NCI-H1417 (cell line): ENCODE data around the gene POU2F1.
A peak's percentile ranks its signal among the peaks of the same experiment; 100 is the strongest.
"Not testable (repeated sequence)": the region's sequence is repeated elsewhere in the genome, so short reads cannot be mapped to it uniquely, and the experiment has no call there.

Source experiments
- DNase-seq, 3 experiments: peaks; one replicate each; lab custom pipeline; 2025; lab: John Stamatoyannopoulos, UW

Gene POU2F1

DNA sequence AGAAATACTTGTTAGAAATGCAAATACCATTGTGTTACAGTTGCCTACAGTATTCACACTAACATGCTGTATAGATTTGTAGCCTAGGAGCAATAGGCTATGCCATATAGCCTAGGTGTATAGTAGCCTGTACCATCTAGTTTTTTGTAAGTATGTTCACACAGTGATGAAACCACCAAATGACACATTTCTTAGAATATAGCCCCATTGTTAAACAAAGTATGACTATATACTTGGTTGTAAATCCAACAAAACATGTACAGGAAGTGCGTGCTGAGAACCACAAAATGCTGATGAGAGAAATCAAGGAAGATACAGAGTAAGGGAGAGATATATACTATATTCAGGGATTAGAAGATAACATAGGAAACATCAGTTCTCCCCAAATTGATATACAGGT lies 92.2 kb downstream of the POU2F1 start:
- DNase-seq = no peak

DNA sequence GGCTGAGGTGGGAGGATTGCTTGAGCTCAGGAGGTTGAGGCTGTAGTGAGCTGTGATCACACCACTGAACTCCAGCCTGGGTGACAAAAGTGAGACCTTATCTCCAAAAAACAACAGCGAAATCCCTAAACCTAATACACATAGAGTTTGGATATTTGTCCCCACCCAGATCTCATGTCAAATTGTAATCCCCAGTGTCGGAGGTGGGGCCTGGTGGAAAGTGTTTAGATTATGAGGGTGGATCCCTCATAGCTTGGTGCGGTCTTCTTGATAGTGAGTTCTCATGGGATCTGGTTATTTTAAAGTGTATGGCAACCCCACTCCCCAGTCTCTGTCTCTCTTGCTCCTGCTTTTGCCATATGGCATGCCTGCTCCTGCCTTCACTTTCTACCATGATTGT lies 94.0 kb downstream of the POU2F1 start:
- no peak for DNase-seq

DNA sequence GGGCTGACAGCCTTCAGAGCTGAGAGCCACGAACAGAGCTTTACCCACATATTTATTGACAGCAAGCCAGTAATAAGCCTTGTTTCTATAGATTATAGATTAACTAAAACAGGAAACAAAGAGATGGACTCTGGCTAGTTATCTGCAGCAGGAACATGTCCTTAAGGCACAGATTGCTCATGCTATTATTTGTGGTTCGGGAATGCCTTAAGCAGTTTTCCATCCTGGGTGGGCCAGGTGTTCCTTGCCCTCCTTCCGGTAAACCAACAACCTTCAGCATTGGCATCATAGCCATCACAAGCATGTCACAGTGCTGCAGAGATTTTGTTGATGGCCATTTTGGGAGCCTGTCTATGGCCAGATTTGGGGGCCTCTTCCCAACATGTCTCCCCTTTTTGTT lies 96.8 kb downstream of the POU2F1 start:
- no peak for DNase-seq

DNA sequence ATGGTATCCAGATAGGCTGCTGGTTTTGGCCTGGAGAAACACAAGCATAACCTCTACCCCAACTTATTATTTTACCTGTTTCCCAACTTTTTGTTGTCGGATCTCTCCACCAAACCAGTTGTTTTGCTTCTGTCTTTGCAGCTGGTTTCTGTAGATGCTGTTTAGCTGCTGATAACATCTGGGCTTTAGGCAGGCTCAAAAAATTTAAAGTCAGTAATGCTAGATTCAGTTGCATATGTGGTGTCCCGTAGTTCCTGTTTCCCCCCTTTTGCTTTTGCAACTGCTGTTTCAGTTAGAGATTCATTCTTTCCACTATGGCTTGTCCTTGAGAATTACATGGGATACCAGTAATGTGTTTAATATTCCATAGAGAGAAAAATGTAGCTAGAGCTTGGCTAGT lies 98.5 kb downstream of the POU2F1 start:
- DNase-seq = not testable (repeated sequence)

DNA sequence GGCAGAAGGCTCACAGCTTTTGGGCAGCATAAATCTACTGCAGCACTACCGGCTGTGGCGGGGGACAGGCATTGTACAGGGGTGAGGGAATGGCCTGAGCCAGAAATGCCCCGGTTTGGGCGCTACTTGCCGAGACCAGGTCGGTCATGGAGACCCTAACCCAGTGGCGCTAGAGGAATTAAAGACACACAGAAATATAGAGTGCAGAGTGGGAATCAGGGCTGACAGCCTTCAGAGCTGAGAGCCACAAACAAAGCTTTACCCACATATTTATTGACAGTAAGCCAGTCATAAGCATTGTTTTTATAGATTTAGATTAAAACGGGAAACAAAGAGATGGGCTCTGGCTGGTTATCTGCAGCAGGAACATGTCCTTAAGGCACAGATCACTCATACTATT lies 101.8 kb downstream of the POU2F1 start:
- DNase-seq = peak in 1 of 3 experiments; percentile 2

DNA sequence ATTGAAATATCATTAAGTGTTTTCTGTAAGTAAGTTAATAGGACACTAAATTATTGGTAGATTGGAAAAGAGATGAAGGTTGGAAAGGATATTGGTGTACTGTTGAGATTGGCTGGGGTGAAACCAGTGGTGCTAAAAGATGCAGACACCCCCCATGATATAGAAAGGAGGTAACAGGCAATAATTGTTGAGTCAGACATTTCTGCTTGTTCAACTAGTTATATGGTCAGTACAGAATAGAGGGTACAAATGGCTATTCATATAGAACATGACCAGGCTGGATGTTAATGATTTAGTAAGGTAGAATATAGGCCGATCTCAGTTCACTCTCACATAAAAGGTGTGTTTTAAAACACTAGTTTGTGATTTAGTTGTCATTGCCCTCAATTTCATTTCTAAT lies 104.5 kb downstream of the POU2F1 start:
- no peak for DNase-seq

DNA sequence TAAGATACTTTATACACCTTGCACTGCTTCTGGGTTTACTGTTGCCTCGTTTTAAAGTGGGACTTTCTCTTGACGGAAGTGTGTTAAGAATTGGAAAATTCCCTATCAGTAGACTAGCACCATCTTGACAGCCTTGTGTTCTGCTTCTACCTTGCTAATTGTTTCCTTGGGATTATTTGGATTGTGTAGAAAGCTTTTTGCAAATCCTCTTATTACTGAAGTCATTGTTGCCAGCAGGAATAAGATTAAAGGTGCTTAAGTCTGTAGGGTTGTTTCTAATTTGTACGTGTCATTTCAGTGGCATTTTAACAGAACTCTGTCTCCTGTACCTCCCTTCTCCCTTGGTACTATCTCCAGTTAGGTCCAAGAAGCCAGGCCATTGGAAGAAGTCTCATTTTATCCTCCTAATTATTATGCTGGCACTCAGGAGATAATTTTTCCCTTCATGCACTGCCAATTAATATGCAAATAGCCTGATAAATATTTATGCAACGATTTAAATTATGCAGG lies 107.7 kb downstream of the POU2F1 start:
- DNase-seq = no peak

DNA sequence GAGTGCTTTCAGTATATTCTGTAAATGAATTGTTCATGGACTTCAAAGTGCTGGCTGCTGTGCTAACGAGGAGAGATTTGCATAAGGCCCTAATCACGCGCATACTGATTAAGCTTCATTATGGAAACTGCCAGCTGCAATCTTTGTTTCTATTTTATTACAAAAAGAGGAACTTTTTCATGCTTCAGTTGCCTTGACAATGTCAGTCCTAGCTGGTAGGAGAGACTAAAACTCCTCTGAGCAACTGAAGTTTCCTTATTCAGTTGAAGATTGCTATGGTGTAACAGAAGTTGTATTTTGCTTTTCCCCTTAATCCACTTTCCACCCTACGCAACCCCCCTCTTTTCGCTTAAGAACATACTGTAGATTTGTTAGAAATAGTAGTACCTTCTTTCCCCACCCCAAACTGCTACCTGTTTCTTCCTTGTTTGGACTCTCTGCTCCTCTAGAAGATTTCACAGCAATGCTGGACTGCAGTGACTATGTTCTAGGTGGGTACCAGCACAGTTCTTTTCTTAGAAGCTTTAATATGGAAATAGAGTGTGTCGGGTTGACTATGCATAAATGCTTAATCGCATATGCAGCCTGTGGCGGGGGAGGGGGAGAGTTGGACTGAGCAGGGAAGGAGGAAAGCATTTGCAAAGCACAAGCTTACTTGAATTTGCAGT lies 108.3 kb downstream of the POU2F1 start:
- no peak for DNase-seq

DNA sequence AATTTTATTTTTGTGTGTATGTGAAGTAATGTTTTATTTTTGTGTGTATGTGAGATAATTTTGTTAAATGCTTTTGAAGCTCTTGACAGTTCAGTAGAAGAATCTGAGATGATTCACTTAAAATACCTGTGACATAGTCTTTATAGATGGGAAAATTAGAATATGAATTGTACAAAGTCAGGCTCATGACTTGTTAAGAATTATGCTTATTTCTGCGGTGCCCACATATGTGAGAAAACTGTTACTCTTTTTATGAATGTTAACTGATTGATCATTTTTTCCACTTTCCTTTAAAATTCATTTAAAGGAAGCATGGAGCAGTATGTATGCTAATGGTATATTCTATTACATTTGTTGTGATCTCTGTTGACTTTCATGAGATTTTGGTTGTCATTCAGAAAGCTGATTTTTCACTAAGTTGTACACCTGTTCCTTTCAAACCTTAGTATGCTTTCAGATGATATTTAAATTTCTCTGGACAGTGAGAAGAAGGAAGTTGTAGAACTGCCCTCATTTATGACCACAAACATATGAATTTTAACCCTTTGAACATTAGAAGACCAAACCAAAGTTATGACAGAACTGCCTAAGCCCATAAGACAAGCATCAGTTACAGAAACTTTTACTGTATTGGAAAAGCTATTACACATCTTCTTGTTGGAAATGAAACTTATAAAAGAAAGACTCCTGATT lies 110.1 kb downstream of the POU2F1 start:
- no peak for DNase-seq

DNA sequence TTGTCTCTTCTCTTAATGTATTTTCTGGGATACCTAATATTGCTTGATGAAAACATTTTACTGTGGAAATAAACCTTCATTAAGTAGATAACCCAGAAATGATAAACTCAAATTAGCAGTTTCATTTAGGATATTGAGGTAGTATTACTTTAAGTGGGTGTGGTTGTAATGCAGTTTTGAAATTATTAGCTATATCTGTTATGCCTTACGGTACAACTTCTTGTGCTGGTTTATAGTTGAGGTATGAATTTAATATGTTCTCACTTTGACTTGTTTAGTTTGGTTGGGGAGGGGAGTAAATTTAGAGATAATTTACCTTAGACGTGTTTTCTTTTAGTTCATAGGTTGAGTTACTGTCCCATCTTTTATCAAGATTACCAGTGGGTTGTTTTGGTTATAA lies 111.0 kb downstream of the POU2F1 start:
- DNase-seq = no peak

DNA sequence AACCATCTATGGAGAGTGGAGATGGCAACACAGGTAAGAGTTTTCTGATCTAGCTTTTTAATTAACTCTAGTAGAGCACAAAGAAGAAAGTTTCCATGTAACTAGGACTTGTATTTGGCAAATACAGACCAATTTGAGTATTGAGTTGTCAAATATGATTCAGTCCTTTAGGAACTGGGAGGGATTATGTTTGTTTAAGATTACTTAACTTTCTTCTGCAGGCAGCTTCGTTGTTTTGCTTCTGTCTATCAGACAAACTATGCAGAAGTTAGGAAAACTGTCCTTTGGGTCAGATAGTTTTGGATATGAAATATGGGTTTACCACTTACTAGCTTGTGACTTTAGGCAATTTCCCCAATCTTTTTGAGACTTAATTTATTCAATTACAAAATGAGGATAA lies 111.8 kb downstream of the POU2F1 start:
- DNase-seq = no peak

DNA sequence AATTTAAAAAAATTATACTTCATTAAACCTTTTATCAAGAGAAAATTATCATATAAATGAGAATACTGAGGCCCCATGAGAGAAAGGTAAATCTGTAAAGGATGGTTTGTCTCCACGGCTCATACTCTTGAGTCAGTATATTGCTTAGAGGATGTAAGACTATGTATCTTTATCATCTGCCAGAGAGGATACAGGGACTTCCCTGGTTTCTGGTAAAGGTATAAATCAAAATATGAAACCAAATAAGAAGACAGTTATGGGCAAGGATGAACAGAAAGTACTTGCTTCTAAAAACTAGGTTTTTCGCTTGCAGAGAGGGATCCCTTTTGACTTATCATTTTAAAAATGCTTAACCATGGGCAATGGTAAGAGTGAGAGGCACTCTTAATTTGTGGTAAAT lies 112.4 kb downstream of the POU2F1 start:
- DNase-seq = no peak

DNA sequence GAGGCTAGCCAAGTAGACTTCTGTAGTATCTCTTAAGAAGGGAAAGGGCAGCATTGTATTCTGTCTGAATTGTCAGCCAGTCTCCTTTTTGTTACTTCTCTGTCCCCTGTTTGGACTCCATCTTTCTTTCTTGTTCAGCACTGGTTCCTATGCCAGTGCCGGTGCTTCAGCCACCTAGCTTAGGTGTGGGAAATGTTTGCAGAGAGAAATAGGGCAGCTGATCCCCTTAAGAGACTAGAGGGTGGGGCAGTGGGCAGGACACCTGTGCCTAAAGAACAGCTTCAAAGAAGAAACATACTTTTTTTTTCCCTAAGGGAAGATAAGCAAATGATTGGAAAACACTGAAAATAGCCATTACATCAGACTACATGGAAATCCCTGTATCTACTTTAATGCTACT lies 113.0 kb downstream of the POU2F1 start:
- DNase-seq = no peak

DNA sequence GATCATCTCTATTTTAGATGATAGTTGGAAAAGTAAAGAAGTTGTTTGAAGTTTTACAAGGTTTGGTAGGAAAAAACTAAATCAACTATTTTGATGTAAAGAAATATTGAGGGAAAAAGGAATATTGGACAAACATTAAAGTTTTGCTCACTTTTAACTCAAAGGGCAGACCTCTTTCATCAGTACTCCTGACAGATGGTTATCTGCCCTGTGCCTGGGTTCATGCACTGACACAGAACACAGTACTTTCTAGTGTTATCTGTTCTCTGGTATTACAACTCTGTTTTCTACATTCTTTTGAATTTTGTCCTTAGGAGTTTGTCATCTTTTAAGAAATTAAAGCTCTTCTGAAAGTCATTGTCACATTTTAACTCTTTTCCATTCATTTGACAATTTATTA lies 118.7 kb downstream of the POU2F1 start:
- DNase-seq = no peak

DNA sequence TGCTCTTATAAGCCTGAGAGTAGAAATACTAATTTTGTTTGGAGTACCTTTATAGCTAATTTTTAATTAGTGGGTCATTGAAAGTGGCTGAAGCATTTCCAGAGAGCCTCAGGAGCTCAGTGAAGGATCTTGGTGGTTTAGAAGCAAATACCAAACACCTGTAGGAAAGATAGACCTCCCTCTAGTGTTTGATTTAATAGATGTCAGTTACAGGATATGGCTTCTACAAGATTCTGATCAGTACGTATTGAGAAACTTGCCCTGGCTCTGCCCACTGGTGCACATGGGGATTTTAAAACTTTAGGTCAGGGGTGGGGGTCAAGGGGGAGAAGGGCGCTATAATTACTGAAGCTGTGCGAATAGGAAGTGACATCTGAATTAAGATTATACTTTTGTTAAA lies 122.2 kb downstream of the POU2F1 start:
- peak in 1 of 3 experiments; percentile 38 for DNase-seq

DNA sequence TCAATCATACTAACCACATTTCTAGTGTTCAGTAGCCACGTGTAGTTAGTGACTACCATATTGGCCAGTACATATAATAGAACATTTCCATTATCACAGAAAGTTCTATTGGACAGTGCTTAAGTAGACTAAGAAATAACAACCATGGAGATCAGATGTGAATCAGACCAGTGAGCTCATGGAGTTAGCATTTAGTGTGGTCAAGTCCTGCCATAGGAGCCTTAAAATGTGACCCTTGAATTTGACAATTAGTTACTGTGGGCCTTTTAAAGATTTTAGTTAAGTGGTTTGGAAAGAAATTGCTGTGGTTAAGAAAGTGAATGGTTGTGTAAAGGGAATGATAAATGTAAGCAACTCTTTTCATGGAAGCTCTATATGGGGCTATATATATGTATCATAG lies 123.4 kb downstream of the POU2F1 start:
- DNase-seq = no peak

DNA sequence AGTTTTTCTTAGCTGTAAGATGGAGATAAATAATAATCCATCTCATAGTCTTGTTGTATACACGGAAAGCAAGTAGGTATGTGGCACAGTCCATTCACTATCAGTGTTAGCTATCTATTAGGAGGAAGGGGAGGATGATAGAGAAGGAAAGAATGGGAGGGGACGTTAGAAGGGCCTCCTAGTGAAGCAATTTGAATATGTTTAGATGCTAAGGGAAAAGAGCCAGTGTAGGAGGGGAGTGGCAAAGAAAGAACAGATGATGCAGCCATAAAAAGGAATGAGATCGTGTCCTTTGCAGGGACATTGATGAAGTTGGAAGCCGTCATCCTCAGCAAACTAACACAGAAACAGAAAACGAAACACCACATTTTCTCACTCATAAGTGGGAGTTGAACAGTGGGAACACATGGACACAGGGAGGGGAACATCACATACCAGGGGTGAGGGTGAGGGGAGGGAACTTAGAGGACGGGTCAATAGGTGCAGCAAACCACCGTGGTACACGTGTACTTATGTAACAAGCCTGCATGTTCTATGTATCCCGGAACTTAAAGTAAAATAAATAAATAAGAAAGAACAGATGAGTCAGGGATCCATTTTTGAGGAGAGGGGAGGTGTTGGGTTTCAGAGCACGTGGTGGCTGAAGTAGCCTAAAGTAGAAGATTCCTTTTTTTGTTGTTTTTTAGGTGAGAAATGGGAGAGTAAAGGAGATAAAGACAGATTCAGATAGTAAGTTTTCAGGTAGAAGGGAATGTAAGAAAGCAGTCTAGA lies 124.1 kb downstream of the POU2F1 start:
- no peak for DNase-seq

DNA sequence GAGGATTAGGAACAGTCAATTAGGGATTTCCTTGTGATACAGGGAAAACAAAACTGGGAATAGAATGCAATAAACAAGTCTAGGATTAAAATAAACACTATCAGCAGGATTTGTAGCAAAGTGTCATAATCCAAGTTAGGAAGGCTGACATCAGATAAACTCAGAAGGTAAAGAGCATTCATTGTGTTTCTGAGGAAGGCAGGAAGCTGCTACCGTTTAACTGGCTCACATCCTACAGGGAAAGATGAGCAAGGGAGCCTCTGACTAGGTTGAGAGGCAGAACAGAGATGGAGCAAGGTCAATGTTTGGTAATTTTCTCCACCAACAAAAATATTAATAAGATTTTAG lies 124.7 kb downstream of the POU2F1 start:
- DNase-seq = no peak

DNA sequence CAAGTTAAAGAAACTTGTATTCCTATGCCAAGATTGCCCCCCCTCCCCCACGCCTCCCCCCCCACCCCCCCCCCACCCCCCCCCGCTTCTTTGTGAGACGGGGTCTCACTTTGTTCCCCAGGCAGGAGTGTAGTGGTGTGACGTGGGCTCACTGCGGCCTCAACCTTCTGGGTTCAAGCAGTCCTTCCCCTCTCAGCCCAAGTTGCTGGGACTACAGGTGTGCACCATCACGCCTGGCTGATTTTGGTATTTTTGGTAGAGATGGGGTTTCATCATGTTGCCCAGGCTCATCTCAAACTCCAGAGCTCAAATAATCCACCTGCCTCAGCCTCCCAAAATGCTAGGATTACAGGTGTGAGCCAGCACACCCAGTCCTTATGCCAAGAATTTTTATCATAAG lies 136.6 kb downstream of the POU2F1 start:
- DNase-seq = no peak

DNA sequence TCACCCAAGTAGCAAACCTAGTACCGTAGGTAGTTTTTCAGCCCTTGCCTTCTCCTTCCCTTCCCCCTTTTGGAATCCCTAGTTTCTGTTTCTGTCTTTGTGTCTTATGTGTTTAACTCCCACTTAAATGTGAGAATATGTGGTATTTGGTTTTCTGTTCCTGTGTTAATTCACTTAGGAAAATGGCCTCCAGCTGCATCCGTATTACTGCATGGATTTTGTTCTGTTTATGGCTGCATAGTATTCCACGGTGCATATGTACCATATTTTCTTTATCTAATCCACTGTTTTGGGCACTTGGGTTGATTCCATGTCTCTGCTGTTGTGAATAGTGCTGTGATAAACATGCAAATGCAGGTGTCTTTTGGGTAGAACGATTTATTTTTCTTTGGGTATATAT lies 138.6 kb downstream of the POU2F1 start:
- no peak for DNase-seq

DNA sequence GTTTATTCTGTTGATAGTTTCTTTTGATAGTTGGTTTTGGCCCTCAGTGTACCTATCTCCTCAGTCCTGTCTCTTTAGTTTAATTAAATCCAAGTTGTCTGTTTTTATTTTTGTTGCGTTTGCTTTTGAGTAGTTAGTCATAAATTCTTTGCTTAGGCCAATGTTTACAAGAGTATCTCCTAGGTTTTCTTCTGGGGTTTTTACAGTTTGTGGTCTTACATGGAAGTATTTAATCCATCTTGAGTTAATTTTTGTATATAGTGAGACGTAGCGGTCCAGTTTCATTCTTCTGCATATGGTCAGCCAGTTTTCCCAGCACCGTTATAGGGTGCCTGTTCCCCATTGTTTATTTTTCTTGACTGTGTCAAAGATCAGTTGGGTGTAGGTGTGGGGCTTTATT lies 139.4 kb downstream of the POU2F1 start:
- DNase-seq = no peak

DNA sequence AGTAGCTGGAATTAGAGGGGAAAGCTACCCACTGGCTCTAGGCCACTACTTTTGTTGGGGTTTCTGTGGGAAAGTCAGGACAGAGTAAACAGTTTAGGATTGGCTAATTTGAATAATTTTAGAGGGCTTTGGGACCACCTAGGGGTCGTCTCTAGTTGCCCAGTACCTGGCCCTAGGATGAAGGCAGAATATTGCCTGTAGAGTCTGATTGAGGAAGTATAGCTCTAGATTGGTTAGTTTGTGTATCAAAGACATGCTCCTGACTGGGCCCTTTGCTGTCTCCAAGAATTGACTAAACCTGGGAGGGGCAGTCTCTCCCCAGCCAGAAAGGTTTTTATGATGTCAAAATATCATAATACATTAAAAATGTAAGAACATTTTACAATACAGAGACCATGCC lies 142.0 kb downstream of the POU2F1 start:
- no peak for DNase-seq

DNA sequence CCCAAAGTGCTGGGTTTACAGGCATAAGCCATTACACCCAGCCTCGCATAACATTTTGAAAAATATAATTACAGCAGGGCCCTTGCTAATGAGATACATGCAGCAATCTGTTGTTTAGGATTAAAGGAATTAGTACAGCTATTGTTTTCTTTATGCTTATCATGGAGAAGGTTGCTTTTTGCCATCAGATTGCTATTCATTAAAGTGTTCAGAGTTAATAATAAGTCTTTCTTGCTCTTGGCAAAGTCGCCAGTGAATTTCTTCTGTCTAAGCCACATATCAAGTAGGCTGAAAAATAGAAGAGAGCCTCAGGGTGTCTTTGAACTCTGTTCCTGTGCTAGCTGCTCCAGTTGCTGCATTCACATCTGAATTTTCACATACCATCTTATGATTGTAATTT lies 144.1 kb downstream of the POU2F1 start:
- no peak for DNase-seq
